ENCODE data around the gene FRAT2.

FRAT2 gene

DNA sequence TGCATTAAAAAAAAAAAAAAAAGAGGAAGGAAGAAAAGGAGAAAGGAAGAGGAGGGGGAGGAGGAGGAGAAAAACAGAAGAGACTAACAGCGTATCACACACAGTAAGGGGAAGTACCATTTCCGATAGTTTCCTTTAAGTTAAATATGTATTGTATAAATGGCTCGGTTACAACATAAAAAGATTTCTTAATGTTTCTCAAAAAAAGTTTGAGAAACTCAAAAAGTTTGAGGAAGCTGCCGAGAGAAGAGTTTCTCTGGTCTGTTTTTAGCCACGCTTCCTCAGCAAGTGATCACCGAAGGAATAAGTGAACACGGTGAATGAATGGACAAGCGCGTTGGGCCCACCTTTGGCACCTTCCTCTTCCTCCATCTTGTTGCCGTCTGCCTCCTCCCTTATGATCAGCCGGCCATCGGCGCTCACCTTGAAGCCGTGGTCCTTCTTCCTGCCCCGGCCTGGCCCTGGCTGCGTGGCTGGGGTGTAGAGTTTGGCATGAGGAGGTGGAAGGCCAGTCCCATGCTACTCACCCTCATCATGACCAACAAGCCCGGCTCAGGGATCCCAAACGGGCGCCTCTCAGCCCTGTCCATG, 31.3 kb upstream of the FRAT2 start:
- TF ChIP-seq, protein P1, sequence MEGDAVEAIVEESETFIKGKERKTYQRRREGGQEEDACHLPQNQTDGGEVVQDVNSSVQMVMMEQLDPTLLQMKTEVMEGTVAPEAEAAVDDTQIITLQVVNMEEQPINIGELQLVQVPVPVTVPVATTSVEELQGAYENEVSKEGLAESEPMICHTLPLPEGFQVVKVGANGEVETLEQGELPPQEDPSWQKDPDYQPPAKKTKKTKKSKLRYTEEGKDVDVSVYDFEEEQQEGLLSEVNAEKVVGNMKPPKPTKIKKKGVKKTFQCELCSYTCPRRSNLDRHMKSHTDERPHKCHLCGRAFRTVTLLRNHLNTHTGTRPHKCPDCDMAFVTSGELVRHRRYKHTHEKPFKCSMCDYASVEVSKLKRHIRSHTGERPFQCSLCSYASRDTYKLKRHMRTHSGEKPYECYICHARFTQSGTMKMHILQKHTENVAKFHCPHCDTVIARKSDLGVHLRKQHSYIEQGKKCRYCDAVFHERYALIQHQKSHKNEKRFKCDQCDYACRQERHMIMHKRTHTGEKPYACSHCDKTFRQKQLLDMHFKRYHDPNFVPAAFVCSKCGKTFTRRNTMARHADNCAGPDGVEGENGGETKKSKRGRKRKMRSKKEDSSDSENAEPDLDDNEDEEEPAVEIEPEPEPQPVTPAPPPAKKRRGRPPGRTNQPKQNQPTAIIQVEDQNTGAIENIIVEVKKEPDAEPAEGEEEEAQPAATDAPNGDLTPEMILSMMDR (IDR thresholded peaks at IDR 0.05; ENCODE audit: insufficient read depth, low read depth, low read length, missing control alignments): no peak
- no peak overlapping the region for H3K4me3 ChIP-seq (ENCODE audit: low read depth, low read length)
- no peak for DNase-seq (ENCODE audit: low read depth)

DNA sequence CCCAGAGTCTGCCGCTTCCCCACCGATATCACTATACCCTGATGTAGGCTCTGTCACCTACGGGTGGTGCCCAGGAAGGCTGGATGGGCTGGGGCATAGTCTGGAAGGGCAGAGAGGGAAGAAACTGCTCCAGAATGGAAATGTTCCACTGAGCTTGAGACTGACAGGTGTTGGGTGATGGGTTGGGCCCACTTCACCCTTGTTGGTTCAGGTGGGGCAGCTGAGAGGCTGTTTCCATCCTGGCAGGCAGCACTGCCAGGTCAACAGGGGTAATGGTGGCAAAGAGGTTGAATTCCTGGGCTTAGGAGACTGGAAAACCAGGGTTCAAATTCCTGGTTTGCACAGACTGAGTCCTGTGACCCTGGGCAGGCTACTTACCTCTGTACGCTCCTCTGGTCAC, 28.5 kb upstream of the FRAT2 start:
- TF ChIP-seq, protein P1 (IDR thresholded peaks at IDR 0.05; ENCODE audit: insufficient read depth, low read depth, low read length, missing control alignments): no peak
- no peak for DNase-seq (ENCODE audit: low read depth)
- no peak overlapping the region for H3K4me3 ChIP-seq (ENCODE audit: low read depth, low read length)

DNA sequence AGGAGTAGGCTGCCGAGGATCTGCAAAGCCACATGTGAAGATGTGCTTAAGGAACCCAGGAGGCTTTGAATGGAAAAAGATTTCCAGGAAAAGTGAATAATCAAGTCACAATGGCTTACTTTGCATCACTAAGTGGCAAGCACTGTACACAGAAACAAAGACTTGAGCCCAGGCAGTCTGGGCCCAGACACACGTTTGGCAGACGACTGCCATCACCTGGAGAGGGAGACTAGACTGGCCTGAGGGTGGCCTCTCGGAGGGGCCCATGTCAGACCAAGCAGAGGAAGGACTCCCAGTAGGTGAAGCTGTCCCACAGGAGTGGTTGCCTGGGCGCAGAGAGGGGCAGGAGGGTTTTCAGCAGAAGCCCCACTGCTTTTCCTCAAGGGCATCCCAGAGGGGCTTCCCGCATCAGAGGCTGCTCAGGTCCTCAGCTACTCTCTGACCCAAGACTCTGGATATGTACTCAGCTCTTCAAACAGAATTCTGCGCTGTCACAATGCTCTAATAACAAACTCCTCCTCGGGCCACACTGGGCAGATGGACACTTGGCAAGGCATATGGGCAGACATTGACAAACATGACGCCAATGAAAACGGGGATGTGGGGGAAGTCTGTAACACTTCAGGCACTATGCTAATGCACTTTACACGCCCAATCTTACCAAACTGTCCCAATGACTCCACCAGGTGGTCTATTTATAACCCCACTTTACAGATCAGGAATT, 27.9 kb upstream of the FRAT2 start:
- TF ChIP-seq, protein P1 (IDR thresholded peaks at IDR 0.05; ENCODE audit: insufficient read depth, low read depth, low read length, missing control alignments): no peak
- no peak for DNase-seq (ENCODE audit: low read depth)
- no peak overlapping the region for H3K4me3 ChIP-seq (ENCODE audit: low read depth, low read length)

DNA sequence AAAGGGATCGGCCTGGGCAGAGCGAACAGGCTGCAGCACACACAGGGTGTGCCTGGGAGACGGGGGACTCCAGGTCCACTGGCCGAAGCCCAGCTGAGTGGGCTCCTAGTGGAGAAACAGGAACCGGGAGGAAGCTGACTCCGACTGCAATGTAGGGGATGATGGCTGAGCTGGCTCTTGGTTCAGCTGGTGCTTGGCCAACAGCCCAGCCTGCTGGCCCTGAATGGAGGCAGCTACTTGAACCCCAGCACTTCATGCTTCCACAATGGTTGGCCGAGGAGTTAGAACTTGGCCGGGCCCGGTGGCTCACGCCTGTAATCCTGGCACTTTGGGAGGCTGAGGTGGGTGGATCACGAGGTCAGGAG, 27.0 kb upstream of the FRAT2 start:
- no peak overlapping the region for H3K4me3 ChIP-seq (ENCODE audit: low read depth, low read length)
- DNase-seq (ENCODE audit: low read depth): no peak

DNA sequence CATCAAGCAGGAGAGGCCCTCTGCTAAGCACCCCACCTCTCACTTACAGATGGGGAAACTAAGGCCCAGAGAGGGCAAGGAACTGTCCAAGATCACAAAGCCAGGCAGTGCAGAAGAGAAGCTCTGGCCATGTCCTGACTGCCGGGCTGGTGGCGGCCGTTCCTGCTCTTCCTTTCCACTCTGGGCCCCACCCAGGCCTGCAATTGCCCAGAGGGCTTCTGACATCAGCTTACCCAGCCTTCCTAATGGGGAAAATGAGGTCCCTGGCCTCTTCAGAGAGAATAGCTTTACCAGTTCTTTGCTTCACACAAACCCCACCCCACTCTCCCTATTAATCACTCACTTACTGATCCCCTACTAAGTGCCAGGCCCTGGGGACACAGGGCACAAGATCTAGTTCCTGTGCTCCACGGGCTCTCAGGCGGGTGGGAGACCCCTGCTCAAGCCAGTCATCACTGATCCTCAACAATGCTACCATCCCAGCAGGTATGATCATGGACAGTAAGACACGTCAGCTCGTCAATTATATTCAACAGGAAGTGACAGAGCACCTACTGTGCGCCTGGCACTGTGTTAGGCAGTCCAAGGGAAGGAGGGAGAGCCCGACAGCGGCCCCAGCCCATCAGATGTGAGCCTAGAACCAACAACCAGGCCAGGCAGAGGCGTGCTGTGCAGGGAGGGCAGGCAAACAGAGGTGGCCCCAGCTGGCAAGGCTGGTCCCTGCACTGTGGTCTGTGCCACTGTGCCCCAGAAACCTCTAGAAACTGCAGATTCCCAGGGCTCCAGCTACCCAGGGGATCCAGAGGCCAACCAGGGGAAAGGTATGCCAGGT, 26.4 kb upstream of the FRAT2 start:
- no peak for DNase-seq (ENCODE audit: low read depth)
- H3K4me3 ChIP-seq (ENCODE audit: low read depth, low read length): no peak overlapping the region
- TF ChIP-seq, protein P1 (IDR thresholded peaks at IDR 0.05; ENCODE audit: insufficient read depth, low read depth, low read length, missing control alignments): no peak

More for the DNA sequence above, 27.0 kb upstream of the FRAT2 start:
- TF ChIP-seq, protein P1 (IDR thresholded peaks at IDR 0.05; ENCODE audit: insufficient read depth, low read depth, low read length, missing control alignments): no peak

DNA sequence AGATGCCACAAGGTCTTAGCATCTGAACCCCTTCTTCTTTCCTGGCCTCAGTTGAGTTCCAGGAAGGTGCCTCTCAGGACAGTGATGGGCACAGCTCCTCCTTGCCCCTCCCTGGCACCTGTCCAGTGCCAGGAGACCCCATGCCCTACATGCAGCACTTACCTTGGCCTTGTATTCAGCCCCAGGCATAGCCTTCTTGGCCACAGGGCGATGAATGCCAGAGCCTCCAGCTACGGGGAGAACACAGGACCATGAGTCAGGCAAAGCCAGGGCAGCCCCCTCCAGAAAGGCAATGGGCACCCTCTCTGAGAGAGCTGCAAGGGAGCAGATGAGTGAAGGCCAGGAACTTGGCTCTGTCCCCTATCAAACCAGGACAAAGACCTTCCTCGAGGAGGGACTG, 24.3 kb upstream of the FRAT2 start:
- TF ChIP-seq, protein P1 (IDR thresholded peaks at IDR 0.05; ENCODE audit: insufficient read depth, low read depth, low read length, missing control alignments): no peak
- H3K4me3 ChIP-seq (ENCODE audit: low read depth, low read length): no peak overlapping the region
- DNase-seq (ENCODE audit: low read depth): no peak

All from GM12865 (cell line).